ENCODE measurements around the gene CYRIA. TPM values are rescaled to one million over a fixed set of nuclear protein-coding genes. Genes with fewer than 3 reads are reported as not detected.

Gene CYRIA
- total RNA-seq, 4 donors from 2014 or later, result 3.3 to 8.0 (median 4.5) TPM

- Histone ChIP-seq H3K27me3 (no peaks in the 10 kb centered on the region), H3K27ac (no peak overlapping the region), H3K4me1 (peaks cover 45 to 46% of the 10 kb centered on the region in 2 donors), H3K36me3 (no peaks in the 10 kb centered on the region), H3K9me3 (no peaks in the 10 kb centered on the region), H3K4me3 (no peak overlapping the region)
- no peak for DNase-seq
- TF ChIP-seq POLR2A (IDR thresholded peaks at IDR 0.05), result no peak
- TF ChIP-seq CTCF (IDR thresholded peaks at IDR 0.05 in 4 of 5, conservative IDR thresholded peaks at IDR 0.05 in 1 of 5), result no peak
- in situ Hi-C loops (cut with MboI; ENCODE audit: low sequenced_read_pairs in 4 of 4), result no loop called here
- intact Hi-C loops (cut with DNase I; ENCODE audit: low total_unique reads), result no loop called here
- no peak for ATAC-seq
These were observed 31.8 kb downstream of the CYRIA start for GRCh38 chr2:16633621-16634430.

GRCh38 chr2:16632598-16632997 lies 33.0 kb downstream of the CYRIA start:
- no peak overlapping the region for H3K4me3 ChIP-seq
- intact Hi-C loops (cut with DNase I; ENCODE audit: low total_unique reads) (no loop called here), in situ Hi-C loops (cut with MboI; ENCODE audit: low sequenced_read_pairs in 4 of 4) (no loop called here)
- TF ChIP-seq CTCF (IDR thresholded peaks at IDR 0.05 in 4 of 5, conservative IDR thresholded peaks at IDR 0.05 in 1 of 5) (no peak), POLR2A (IDR thresholded peaks at IDR 0.05) (no peak)
- no peak overlapping the region for H3K27ac ChIP-seq
- ATAC-seq (no peak), DNase-seq (no peak)
- no peaks in the 10 kb centered on the region for H3K27me3 ChIP-seq
- no peaks in the 10 kb centered on the region for H3K36me3 ChIP-seq
- H3K4me1 ChIP-seq, result peaks cover 49 to 57% of the 10 kb centered on the region in 2 donors
- H3K9me3 ChIP-seq, result no peaks in the 10 kb centered on the region

- H3K4me1 ChIP-seq, result peaks cover 62 to 63% of the 10 kb centered on the region in 2 donors
- no peak for TF ChIP-seq CTCF (IDR thresholded peaks at IDR 0.05 in 4 of 5, conservative IDR thresholded peaks at IDR 0.05 in 1 of 5)
- TF ChIP-seq POLR2A (IDR thresholded peaks at IDR 0.05), result no peak
- H3K27me3 ChIP-seq, result no peaks in the 10 kb centered on the region
- no peak overlapping the region for H3K27ac ChIP-seq
- DNase-seq (no peak), ATAC-seq (no peak)
- in situ Hi-C loops (cut with MboI; ENCODE audit: low sequenced_read_pairs in 4 of 4), result no loop called here
- no peaks in the 10 kb centered on the region for H3K36me3 ChIP-seq
- intact Hi-C loops (cut with DNase I; ENCODE audit: low total_unique reads), result no loop called here
- no peak overlapping the region for H3K4me3 ChIP-seq
- no peaks in the 10 kb centered on the region for H3K9me3 ChIP-seq
These were observed 35.2 kb downstream of the CYRIA start for GRCh38 chr2:16630463-16630862.

- Histone ChIP-seq H3K27me3 (no peaks in the 10 kb centered on the region), H3K9me3 (no peaks in the 10 kb centered on the region), H3K27ac (no peak overlapping the region), H3K4me3 (no peak overlapping the region), H3K4me1 (peaks cover 66 to 69% of the 10 kb centered on the region in 2 donors), H3K36me3 (no peaks in the 10 kb centered on the region)
- in situ Hi-C loops (cut with MboI; ENCODE audit: low sequenced_read_pairs in 4 of 4) (no loop called here), intact Hi-C loops (cut with DNase I; ENCODE audit: low total_unique reads) (loop anchor here (5.0 kb wide), 1 partner anchor 33 kb away; no protein-coding TSS in a partner anchor)
- ATAC-seq (no peak), DNase-seq (no peak)
- TF ChIP-seq POLR2A (IDR thresholded peaks at IDR 0.05), result no peak
- TF ChIP-seq CTCF (IDR thresholded peaks at IDR 0.05 in 4 of 5, conservative IDR thresholded peaks at IDR 0.05 in 1 of 5), result no peak
These were observed 35.9 kb downstream of the CYRIA start for GRCh38 chr2:16629770-16630169.
